Stimulated activated CD8-positive, alpha-beta memory T cell treated with anti-CD3 and anti-CD28 coated beads, Interleukin-2, amount 100 ng/mL, for 1 hour (primary cell): ENCODE data around the gene PPIG.
"Not testable (repeated sequence)": the region's sequence is repeated elsewhere in the genome, so short reads cannot be mapped to it uniquely, and the experiment has no call there.

ENCODE experiments used
- DNase-seq, 2 donors: peaks; one replicate each; pipeline ENCODE4 v3.0.0-alpha.2; 2020; ENCODE audit warnings: low read depth in 2 of 2

Gene PPIG

DNA sequence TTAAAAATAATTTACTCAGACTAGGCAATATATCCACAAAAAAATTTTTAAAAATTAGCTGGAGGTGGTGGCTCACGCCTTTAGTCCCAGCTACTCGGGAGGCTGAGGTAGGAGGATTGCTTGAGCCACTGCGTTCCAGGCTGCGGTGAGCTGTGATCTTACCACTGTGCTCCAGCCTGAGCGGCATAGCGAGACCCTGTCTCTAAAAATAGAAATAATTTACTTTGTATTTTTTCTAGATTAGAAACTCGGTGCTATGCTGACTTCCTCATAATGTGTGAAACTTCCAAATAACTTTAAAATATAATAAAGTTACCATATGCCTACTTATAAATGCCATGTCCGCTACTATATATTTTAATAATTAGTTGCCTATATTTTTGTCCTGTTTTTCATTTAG lies 6.7 kb downstream of the PPIG start:
- DNase-seq: no peak

DNA sequence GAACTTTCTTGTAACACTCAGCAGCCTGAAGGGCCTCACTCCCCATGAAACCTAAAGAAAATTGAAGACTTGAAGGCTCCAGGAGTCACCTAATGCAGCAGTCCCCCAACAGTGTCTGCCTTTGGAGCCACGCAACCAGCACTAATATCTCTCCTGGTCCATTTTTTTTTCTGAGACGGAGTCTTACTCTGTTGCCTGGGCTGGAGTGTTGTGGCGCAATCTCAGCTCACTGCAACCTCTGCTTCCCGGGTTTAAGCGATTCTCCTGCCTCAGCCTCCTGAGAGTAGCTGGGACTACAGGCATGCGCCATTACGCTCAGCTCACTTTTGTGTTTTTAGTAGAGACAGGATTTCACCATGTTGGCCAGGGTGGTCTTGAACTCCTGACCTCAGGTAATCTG lies 12.4 kb downstream of the PPIG start:
- not testable (repeated sequence) for DNase-seq

DNA sequence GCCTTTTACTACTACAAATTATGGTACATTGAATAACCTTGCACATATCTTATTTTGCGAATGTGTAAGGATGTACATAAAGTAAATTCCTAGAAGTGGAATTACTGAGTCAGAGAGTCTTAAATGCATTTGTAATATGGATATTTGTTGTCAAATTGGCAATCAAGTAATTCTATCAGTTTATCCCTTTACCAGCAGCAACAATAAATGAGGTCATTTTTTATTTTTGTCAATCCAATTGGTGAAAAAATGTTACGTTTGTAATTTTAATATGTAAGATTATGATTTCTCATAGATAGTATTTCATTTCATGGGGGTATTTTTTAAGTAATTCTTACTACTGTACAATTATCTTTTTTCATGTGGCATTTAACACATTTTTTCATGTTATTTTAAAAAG lies 14.8 kb downstream of the PPIG start:
- no peak for DNase-seq

DNA sequence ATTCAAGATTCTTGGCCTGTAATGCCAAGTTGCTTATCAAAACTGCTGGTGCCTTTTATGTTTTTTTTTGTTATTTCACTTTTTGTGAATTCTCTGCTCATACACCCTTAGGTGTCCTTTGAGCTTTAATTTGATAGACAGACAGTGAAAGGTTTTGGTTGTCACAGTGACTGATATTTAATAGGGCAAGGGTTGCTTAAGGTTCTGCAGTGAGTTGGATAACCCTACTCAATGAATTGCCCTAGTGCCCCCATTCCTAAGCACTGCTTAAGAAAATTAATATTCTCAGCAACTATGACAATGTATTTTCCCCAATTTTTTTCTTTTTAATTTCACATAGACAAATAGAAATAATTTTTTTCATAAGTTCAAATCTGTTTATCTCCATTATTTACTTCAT lies 15.4 kb downstream of the PPIG start:
- no peak for DNase-seq

DNA sequence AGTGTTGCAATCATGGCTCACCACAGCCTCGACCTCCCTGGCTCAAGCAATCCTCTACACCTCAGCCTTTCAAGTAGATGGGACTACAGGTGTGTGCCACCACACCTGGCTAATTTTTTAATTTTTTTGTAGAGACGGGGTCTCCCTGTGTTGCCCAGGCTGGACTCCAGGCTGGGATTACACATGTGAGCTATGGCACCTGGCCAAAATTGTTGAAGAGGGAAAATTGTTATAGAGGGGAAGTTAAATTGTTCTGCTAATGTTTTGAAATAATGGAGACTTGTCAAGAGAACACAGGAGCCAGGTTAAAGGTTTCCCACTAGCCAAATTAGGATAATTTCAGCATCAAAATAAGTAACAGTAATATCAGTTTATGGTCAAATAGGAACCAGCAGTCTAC lies 25.1 kb downstream of the PPIG start:
- no peak for DNase-seq

DNA sequence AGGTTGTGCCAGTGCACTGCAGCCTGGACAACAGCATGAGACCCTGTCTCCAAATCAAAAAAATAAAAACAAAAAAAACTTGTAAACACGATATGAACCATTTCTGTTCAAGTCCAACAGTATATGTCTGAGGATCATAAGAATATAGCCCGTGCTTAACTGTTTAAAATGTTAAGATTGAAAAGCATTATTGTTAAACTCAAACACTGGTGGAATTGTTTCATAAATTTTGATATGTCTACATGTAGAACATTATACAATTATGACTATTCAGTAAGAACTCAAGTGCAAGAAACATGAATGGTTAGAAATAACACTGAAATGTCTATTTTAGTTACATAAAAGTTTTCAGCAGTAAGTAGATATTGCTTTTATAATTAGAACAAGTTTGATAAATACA lies 29.7 kb downstream of the PPIG start:
- no peak for DNase-seq

DNA sequence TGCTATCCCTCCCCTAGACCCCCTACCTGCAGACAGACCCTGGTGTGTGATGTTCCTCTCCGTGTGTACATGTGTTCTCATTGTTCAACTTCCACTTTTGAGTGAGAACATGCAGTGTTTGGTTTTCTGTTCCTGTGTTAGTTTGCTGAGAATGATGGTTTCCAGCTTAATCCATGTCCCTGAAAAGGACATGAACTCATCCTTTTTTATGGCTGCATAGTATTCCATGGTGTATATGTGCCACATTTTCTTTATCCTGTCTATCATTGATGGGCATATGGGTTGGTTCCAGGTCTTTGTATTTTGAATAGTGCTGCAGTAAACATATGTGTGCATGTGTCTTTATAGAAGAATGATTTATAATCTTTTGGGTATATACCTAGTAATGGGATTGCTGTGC lies 31.8 kb downstream of the PPIG start:
- not testable (repeated sequence) for DNase-seq

DNA sequence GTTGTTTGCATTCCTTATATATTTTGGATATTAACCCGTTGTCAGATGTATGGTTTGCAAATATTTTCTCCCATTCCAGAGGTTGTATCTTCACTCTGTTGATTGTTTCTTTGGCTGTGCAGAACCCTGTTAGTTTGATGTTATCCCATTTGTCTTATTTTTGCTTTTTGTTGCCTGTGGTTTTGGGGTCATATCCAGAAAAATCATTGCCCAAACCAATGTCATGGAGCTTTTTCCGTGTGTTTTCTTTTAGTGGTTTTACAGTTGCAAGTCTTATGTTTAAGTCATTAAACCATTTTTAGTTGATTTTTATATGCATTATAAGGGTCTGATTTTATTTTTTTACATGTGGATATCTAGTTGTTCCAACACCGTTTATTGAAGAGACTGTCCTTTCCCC lies 35.8 kb downstream of the PPIG start:
- DNase-seq: no peak

DNA sequence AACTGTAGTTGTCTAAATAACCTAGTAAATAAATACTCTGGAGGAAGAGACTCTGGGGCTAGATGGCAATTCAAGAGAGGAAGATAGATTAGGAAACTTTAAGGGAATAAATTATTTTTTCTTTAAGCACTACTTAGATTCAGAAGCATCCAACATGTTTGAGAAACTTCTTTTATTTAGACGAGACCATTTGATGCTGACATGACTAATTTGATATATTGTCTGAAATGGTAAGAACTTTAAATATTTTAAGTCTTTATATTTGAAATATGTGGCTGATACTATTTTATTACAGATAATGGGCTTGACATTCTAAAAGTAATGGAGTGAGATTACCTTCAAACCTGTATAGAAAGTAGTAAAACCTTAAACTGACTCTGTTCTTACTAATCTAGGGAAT lies 36.4 kb downstream of the PPIG start:
- no peak for DNase-seq

DNA sequence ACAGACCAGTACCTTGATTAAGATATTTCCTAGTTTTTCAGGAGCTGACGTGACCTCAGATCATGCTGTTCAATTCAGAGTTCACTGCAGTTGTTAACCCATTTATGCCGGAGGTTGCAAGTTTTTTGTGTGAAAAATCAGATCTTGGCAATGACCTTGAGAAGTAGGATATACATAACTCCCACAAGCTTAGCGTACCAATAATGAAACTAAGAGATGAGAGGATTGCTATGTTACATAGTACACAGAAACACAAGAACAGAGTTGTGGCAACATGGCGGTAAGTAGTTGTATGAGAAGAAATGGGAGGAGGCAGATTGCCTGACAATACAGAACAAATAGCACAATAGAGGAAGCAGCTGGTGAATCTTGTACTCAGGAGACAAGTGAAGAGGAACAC lies 39.1 kb downstream of the PPIG start:
- no peak for DNase-seq

DNA sequence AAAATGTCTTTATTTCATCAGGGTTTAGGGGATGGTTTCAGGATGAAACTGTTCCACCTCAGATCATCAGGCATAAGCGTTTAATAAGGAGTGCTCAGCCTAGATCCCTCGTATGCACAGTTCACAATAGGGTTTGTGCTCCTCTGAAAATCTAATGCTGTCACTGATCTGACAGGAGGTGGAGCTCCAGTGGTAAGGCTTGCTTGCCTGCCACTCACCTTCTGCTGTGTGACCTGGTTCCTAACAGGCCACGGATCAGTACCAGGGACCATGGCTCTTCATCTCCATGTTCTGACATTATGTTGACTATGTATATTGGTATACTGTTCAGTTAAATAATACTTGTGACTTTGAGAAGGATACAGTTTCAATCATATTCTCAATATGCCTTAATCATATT lies 41.6 kb downstream of the PPIG start:
- no peak for DNase-seq

DNA sequence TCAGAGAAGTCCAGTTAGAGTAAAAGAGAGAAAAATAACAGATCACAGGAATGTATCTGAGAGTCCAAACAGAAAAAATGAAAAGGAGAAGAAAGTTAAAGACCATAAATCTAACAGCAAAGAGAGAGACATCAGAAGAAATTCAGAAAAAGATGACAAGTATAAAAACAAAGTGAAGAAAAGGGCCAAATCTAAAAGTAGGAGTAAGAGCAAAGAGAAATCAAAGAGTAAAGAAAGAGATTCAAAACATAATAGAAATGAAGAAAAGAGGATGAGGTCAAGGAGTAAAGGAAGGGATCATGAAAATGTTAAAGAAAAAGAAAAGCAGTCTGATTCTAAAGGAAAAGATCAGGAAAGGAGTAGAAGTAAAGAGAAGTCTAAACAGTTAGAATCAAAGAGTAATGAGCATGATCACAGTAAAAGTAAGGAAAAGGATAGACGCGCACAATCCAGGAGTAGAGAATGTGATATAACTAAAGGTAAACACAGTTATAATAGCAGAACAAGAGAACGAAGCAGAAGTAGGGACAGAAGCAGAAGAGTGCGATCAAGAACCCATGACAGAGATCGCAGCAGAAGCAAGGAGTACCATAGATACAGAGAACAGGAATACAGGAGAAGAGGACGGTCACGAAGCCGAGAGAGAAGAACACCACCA lies 52.4 kb downstream of the PPIG start:
- DNase-seq: no peak

DNA sequence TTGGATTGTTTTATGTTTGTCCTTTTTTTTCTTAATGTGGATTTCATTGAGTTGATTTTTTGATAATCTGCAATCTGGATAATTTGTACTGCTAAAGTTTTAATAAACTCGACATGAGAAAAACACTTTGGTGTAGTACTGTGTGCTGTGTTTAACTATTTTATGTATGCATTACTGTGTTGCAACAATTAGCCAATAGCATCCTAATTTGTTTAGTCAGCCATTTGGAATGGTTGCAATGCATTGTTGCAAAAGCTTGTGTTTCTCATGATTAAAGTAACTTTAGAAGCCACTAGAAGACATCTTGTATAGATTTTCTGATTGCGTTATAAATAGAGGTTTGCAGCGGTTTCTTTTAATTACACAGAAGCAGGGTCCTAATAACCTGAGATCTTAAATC lies 53.5 kb downstream of the PPIG start:
- DNase-seq: no peak

DNA sequence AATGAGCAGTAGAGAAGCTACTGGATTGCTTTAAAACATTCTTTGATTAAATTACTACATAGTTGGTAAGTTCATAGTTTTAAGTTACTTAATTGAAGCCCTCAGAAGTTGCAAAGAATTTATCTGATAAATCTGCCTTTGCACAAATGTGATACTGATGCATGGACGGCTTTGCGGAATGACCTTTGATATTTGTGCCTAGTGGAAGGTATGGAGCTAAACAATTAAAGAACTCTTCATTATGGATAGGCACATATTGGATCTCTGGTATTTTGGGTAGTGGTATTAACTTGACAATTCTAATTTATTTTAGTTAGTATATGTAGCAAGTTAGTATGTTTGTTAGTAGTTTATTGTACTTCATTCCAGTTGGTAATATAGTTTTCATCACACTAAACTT lies 56.0 kb downstream of the PPIG start:
- DNase-seq: no peak

DNA sequence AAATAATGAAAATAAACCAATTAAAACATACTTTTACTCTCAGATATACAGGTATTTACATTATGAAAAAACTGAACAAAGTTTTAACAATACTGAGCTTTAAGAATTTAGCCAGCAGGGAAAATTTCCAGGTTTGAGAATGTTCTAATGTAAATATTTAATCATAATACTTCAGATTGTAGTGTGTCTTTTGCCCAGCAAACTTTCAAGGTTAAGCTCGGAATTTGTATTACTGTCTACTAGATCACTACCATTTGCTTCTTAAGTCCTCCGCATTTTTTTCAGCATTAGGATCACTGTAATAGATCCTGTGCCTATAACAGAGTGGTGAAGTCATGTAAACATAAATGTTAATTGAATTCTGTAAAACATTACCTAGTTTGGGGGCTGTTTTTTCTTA lies 57.3 kb downstream of the PPIG start:
- no peak for DNase-seq

DNA sequence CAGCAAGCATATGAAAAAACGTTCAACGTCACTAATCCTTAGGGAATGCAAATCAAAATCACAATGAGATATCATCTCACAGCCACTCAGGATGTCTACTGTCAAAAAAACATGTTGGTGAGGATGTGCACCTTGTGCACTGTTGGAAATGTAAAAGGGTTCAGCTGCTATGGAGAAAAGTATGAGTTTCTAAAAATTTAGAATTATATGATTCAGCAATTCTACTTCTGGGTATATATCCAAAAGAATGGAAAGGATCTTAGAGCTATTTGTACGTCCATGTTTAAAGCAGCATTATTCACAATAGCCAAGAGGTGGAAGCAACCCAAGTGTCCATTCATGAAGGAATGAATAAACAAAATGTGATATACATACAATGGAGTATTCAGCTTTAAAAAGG lies 60.0 kb downstream of the PPIG start:
- no peak for DNase-seq

DNA sequence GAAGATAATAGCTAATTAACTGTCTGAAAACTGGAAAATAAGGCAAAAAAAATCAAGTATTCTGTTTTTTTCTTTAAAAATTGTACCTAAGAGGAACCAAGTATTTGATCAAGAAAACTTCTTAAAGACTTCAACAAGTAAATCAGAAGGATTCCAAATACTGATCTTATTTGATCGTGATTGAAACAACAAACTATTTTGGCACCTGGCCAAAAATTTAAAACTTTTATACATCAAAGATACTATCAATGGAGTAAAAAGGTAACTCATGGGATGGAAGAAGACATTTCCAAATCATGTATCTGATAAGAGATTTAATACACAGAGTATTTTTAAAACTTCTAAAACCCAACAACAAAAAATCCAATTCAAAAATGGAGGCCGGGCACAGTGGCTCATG lies 63.3 kb downstream of the PPIG start:
- DNase-seq: no peak

DNA sequence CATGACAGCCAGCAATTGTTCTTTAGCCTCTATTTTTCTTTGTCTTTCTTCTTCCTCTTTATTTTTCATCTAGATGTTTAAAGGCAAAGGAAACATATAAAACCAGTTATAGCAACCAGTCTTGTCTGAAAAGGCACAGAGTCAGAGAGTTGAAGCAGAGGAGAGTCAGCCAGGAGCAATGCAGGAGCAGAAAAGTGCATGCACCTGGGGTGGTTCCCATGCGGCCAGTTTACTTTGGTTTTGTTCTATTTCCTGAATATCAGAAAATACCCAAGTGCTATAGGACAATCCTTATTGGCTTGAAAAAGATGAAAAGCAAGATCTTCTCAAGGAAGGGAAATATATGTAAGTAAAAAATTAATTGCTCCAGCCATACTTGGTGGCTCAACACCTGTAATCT lies 65.1 kb downstream of the PPIG start:
- no peak for DNase-seq

DNA sequence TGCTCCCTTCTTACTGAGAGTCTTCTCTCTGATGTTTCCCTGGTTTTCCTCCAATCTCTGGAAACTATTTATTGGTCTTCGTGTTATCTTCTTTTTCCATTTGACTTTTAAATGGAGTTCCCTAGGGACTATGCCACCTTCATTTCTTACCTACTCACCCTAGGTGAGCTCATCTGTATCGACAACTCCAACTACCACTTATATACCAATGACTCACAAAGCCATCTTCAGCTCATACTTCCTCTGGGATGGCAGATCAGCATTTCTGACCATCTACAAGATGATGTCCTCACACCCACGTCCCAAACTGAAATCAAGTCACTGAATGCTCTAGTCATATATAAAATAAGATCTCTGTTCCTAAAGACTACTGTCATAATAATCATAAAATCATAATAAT lies 69.5 kb downstream of the PPIG start:
- no peak for DNase-seq

DNA sequence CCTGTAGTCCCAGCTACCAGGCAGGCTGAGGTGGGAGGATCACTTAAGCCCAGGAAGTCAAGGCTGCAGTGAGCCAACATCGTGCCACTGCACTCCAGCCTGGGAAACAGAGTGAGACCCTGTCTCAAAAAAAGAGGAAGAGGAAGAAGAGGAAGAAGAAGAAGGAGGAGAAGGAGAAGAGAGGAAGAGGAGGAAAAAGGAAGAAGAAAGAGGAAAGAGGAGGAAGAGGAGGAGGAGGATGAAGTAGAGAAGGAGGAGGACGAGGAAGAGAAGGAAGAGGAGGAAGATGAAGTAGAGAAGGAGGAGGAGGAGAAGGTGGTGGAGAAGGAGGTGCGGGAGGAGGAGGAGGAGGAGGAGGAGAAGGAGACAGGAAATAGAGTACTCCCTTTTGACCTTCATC lies 72.0 kb downstream of the PPIG start:
- DNase-seq: no peak

DNA sequence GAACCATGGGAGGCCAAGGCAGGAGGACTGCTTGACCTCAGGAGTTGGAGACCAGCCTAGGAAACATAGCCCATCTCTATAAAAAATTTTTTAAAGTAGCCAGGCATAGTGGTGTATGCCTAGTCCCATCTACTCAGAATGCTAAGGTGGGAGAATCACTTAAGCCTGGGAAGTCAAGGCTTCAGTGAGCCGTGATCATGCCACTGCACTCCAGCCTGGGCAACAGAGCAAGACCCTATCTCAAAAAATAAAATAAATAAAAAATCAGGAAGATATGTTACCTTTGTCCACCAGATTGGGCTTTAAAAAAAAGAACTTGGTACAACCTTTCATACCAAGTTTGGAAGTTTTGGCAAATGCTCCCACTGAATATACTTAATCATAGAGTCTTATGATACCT lies 74.7 kb downstream of the PPIG start:
- DNase-seq: no peak

DNA sequence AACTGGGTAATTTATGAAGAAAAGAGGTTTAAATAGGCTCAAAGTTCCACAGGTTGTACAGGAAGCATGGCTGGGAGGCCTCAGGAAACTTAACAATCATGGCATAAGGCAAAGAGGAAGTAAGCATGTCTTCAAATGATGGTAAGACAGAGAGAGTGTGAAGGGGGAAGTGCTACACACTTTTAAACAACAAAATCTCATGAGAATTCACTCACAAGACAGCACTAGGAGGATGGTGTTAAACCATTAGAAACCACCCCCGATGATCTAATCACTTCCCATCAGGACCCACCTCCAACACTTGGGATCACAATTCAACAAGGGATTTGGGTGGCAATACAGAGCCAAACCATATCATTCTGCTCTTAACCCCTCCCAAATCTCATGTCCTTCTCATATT lies 75.2 kb downstream of the PPIG start:
- no peak for DNase-seq

DNA sequence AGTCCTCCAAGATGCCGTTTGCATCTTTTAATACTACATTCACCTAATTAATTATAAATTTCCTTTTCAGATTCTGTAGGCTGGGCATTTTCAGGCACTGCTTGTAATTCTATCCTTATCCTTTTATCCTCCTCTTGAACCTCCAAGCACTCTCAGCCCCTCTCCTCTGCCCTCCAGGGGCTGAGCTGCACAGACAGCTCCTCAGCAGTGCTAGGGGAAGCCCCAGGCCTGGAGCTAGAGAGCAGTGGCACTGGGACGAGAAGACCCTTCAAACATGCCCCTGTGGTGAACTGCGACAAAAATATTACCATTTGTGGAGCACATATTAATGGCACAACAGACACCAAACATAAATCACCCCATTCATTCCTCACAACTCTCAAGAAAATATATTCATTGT lies 77.1 kb downstream of the PPIG start:
- DNase-seq: no peak

DNA sequence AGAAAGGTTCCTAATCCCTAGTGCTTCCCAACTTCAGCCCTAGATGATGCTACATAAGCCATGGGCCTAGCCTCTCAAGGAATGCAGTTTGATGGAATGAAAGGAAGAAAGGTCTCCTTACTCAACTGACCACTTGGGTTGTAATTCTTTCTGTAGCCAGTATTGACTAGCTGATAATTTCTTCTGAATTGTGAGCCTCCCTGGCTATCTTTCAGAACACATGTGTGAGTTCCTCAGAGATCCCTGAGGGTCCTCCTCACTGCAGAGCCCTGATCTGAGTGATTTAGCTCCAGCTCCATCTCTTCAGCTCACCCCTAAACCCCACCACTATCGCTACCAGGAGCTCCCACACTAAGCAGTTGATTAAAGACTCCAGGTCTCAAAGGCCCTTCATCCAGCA lies 78.6 kb downstream of the PPIG start:
- no peak for DNase-seq

DNA sequence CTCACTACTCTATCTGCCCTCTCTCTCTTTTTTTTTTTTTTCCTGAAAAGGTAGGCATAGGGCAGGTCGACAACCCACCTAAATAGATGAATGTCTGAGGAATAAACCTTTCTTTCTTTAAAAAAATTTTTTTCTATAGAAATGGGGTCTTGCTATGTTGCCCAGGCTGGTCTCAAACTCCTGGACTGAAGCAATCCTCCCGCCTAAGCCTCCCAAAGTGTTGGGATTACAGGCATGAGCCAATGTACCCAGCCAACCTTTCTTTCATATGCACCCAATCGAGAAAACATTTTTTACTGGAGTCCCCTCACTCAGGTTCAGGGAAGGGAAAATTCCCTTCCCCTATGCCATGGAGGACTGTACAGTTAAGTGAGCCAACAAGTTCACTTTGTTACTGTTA lies 79.1 kb downstream of the PPIG start:
- DNase-seq: no peak
